ENCODE results near the gene CDYL.

DNA sequence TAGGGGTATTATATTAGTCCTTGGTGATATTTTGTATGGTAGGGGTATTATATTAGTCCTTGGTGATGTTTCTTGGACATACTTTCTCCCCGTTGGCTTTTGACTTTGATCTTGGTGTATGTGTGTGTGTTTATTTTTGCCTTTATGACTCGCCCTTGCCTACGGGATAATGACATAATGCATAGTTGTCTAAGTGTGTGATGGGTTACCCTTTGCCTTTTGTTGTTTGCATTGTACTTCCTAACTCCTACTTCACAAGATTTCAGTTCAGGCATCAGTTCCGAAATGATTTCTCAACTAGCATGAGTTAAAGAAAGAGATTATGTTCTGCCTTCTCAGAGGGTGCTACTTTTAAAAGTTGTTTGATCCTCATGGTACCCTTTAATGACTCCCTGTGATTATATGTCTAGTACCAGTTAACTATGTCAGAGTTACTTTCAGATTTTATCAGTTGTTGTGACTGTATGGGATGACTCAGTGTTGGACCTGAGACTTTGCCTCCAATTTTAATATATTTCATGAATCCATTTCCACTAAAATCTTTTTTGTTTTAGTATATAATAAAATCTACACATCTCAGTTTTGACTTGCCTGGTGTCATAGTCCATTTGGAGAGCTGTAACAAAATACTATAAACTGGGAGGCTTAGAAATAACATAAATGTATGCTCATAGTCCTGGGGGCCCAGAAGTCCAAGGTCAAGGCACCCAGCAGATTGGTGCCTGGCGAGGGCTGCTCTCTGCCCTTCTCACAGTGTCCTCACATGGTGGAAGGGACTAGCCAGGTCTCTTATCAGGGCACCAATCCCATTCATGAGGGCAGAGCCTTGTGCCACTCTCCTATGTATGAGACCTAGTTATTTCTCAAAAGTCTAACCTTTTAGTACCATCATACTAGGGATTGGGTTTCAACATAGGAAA lies 34.1 kb downstream of the CDYL start:
- TF ChIP-seq, protein P1, sequence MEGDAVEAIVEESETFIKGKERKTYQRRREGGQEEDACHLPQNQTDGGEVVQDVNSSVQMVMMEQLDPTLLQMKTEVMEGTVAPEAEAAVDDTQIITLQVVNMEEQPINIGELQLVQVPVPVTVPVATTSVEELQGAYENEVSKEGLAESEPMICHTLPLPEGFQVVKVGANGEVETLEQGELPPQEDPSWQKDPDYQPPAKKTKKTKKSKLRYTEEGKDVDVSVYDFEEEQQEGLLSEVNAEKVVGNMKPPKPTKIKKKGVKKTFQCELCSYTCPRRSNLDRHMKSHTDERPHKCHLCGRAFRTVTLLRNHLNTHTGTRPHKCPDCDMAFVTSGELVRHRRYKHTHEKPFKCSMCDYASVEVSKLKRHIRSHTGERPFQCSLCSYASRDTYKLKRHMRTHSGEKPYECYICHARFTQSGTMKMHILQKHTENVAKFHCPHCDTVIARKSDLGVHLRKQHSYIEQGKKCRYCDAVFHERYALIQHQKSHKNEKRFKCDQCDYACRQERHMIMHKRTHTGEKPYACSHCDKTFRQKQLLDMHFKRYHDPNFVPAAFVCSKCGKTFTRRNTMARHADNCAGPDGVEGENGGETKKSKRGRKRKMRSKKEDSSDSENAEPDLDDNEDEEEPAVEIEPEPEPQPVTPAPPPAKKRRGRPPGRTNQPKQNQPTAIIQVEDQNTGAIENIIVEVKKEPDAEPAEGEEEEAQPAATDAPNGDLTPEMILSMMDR (IDR thresholded peaks at IDR 0.05): no peak
- TF ChIP-seq POLR2A (IDR thresholded peaks at IDR 0.05): no peak
- TF ChIP-seq POLR2AphosphoS5 (IDR thresholded peaks at IDR 0.05; ENCODE audit: insufficient read depth in 1 of 2, low read depth in 1 of 2): no peak
